ENCODE data around the gene COP1. TPM values are rescaled to one million over a fixed set of nuclear protein-coding genes. Genes with fewer than 3 reads are reported as not detected.

COP1 gene
- total RNA-seq, 1 experiment from 2014 or later: 36.0 TPM

DNA sequence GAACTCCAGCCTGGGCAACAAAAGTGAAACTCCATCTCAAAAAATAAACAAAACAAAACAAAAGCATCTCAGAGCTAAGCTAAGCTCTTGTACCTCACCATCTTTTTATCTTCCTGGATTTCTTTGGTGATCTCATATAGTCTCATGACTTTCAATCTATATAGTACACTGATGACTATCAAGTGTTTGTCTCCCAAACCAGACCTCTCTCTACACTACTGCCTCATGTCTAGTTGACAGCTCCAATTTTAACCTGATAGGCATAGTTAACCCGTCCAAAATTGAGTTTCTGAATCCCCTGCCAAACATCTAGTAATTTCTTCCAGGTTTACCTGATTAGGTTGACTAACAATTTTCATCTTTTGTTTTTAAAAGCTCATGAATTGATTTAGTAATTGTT, 151.7 kb downstream of the COP1 start:
- no peaks in the 10 kb centered on the region for H3K9me3 Mint-ChIP-seq
- DNase-seq (ENCODE audit: low spot score) (no peak), ATAC-seq (no peak)
- H3K4me1 Mint-ChIP-seq: peaks cover 5% of the 10 kb centered on the region
- H3K4me3 Mint-ChIP-seq: no peak overlapping the region
- H3K27ac Mint-ChIP-seq: no peak overlapping the region
- ChIA-PET CTCF (interaction anchor here (0.7 kb wide), 1 partner anchor 311 kb away, joined by 3 read pairs; no protein-coding TSS in a partner anchor), POLR2A (no interaction called here)
- no peaks in the 10 kb centered on the region for H3K27me3 Mint-ChIP-seq (ENCODE audit: low read depth)
- no peak for TF ChIP-seq TCF7 (CRISPR knock-in tag; IDR thresholded peaks at IDR 0.05; ENCODE audit: low read depth)
- TF ChIP-seq, protein P1, sequence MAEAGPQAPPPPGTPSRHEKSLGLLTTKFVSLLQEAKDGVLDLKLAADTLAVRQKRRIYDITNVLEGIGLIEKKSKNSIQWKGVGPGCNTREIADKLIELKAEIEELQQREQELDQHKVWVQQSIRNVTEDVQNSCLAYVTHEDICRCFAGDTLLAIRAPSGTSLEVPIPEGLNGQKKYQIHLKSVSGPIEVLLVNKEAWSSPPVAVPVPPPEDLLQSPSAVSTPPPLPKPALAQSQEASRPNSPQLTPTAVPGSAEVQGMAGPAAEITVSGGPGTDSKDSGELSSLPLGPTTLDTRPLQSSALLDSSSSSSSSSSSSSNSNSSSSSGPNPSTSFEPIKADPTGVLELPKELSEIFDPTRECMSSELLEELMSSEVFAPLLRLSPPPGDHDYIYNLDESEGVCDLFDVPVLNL (CRISPR knock-in tag; IDR thresholded peaks at IDR 0.05; ENCODE audit: borderline replicate concordance, low read depth): no peak
- TF ChIP-seq, protein P2, sequence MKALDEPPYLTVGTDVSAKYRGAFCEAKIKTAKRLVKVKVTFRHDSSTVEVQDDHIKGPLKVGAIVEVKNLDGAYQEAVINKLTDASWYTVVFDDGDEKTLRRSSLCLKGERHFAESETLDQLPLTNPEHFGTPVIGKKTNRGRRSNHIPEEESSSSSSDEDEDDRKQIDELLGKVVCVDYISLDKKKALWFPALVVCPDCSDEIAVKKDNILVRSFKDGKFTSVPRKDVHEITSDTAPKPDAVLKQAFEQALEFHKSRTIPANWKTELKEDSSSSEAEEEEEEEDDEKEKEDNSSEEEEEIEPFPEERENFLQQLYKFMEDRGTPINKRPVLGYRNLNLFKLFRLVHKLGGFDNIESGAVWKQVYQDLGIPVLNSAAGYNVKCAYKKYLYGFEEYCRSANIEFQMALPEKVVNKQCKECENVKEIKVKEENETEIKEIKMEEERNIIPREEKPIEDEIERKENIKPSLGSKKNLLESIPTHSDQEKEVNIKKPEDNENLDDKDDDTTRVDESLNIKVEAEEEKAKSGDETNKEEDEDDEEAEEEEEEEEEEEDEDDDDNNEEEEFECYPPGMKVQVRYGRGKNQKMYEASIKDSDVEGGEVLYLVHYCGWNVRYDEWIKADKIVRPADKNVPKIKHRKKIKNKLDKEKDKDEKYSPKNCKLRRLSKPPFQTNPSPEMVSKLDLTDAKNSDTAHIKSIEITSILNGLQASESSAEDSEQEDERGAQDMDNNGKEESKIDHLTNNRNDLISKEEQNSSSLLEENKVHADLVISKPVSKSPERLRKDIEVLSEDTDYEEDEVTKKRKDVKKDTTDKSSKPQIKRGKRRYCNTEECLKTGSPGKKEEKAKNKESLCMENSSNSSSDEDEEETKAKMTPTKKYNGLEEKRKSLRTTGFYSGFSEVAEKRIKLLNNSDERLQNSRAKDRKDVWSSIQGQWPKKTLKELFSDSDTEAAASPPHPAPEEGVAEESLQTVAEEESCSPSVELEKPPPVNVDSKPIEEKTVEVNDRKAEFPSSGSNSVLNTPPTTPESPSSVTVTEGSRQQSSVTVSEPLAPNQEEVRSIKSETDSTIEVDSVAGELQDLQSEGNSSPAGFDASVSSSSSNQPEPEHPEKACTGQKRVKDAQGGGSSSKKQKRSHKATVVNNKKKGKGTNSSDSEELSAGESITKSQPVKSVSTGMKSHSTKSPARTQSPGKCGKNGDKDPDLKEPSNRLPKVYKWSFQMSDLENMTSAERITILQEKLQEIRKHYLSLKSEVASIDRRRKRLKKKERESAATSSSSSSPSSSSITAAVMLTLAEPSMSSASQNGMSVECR (CRISPR knock-in tag; IDR thresholded peaks at IDR 0.05; ENCODE audit: borderline replicate concordance): no peak
- no peak for TF ChIP-seq ZNF219 (CRISPR knock-in tag; IDR thresholded peaks at IDR 0.05; ENCODE audit: borderline replicate concordance)
- no peak for TF ChIP-seq ZNF396 (CRISPR knock-in tag; IDR thresholded peaks at IDR 0.05; ENCODE audit: borderline replicate concordance)
- TF ChIP-seq, protein P3, sequence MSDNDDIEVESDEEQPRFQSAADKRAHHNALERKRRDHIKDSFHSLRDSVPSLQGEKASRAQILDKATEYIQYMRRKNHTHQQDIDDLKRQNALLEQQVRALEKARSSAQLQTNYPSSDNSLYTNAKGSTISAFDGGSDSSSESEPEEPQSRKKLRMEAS (CRISPR knock-in tag; IDR thresholded peaks at IDR 0.05): no peak
- H3K36me3 Mint-ChIP-seq: no peaks in the 10 kb centered on the region

DNA sequence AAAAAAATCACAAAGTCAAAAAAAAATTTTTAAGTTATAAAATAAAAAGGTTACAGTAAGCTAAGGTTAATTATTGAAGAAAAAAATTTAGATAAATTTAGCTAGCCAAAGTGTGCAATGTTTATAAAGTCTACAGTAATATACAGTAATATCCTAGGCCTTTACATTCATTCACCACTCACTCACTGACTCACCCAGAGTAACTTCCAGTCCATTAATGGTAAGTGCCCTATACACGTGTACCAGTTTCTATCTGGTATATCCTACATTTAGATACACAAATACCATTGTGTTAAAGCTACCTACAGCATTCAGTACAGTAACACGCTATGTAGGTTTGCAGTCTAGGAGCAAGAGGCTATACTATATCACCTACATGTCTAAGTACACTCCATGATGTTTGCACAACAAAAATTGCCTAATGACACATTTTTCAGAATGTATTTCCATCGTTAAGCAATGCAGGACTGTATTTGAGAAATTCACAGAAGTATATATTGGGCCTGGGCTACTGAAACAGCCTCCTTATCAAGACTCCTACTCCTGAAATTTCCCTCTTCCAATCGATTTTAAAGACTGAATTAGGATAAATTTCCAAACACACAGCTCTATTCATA, 155.1 kb downstream of the COP1 start:
- POLR2A ChIA-PET: no interaction called here
- H3K27ac Mint-ChIP-seq: no peak overlapping the region
- ATAC-seq (no peak), DNase-seq (ENCODE audit: low spot score) (no peak)
- H3K4me1 Mint-ChIP-seq: no peaks in the 10 kb centered on the region
- TF ChIP-seq, protein P4, sequence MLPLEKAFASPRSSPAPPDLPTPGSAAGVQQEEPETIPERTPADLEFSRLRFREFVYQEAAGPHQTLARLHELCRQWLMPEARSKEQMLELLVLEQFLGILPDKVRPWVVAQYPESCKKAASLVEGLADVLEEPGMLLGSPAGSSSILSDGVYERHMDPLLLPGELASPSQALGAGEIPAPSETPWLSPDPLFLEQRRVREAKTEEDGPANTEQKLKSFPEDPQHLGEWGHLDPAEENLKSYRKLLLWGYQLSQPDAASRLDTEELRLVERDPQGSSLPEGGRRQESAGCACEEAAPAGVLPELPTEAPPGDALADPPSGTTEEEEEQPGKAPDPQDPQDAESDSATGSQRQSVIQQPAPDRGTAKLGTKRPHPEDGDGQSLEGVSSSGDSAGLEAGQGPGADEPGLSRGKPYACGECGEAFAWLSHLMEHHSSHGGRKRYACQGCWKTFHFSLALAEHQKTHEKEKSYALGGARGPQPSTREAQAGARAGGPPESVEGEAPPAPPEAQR (CRISPR knock-in tag; IDR thresholded peaks at IDR 0.05): no peak
- TF ChIP-seq GABPB1 (CRISPR knock-in tag; IDR thresholded peaks at IDR 0.05) (no peak), ZBTB21 (CRISPR knock-in tag; IDR thresholded peaks at IDR 0.05; ENCODE audit: borderline replicate concordance) (no peak), ZNF671 (CRISPR knock-in tag; IDR thresholded peaks at IDR 0.05) (no peak), KAT7 (CRISPR knock-in tag; IDR thresholded peaks at IDR 0.05; ENCODE audit: borderline replicate concordance) (no peak), GTF2I (CRISPR knock-in tag; conservative IDR thresholded peaks at IDR 0.05) (no peak)
- TF ChIP-seq, protein P5, sequence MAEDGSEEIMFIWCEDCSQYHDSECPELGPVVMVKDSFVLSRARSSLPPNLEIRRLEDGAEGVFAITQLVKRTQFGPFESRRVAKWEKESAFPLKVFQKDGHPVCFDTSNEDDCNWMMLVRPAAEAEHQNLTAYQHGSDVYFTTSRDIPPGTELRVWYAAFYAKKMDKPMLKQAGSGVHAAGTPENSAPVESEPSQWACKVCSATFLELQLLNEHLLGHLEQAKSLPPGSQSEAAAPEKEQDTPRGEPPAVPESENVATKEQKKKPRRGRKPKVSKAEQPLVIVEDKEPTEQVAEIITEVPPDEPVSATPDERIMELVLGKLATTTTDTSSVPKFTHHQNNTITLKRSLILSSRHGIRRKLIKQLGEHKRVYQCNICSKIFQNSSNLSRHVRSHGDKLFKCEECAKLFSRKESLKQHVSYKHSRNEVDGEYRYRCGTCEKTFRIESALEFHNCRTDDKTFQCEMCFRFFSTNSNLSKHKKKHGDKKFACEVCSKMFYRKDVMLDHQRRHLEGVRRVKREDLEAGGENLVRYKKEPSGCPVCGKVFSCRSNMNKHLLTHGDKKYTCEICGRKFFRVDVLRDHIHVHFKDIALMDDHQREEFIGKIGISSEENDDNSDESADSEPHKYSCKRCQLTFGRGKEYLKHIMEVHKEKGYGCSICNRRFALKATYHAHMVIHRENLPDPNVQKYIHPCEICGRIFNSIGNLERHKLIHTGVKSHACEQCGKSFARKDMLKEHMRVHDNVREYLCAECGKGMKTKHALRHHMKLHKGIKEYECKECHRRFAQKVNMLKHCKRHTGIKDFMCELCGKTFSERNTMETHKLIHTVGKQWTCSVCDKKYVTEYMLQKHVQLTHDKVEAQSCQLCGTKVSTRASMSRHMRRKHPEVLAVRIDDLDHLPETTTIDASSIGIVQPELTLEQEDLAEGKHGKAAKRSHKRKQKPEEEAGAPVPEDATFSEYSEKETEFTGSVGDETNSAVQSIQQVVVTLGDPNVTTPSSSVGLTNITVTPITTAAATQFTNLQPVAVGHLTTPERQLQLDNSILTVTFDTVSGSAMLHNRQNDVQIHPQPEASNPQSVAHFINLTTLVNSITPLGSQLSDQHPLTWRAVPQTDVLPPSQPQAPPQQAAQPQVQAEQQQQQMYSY (CRISPR knock-in tag; IDR thresholded peaks at IDR 0.05): no peak
- TF ChIP-seq, protein P6, sequence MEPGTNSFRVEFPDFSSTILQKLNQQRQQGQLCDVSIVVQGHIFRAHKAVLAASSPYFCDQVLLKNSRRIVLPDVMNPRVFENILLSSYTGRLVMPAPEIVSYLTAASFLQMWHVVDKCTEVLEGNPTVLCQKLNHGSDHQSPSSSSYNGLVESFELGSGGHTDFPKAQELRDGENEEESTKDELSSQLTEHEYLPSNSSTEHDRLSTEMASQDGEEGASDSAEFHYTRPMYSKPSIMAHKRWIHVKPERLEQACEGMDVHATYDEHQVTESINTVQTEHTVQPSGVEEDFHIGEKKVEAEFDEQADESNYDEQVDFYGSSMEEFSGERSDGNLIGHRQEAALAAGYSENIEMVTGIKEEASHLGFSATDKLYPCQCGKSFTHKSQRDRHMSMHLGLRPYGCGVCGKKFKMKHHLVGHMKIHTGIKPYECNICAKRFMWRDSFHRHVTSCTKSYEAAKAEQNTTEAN (CRISPR knock-in tag; IDR thresholded peaks at IDR 0.05): no peak
- TF ChIP-seq, protein P7, sequence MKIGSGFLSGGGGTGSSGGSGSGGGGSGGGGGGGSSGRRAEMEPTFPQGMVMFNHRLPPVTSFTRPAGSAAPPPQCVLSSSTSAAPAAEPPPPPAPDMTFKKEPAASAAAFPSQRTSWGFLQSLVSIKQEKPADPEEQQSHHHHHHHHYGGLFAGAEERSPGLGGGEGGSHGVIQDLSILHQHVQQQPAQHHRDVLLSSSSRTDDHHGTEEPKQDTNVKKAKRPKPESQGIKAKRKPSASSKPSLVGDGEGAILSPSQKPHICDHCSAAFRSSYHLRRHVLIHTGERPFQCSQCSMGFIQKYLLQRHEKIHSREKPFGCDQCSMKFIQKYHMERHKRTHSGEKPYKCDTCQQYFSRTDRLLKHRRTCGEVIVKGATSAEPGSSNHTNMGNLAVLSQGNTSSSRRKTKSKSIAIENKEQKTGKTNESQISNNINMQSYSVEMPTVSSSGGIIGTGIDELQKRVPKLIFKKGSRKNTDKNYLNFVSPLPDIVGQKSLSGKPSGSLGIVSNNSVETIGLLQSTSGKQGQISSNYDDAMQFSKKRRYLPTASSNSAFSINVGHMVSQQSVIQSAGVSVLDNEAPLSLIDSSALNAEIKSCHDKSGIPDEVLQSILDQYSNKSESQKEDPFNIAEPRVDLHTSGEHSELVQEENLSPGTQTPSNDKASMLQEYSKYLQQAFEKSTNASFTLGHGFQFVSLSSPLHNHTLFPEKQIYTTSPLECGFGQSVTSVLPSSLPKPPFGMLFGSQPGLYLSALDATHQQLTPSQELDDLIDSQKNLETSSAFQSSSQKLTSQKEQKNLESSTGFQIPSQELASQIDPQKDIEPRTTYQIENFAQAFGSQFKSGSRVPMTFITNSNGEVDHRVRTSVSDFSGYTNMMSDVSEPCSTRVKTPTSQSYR (CRISPR knock-in tag; IDR thresholded peaks at IDR 0.05): no peak
- H3K36me3 Mint-ChIP-seq: no peaks in the 10 kb centered on the region
- H3K4me3 Mint-ChIP-seq: no peak overlapping the region
- H3K27me3 Mint-ChIP-seq (ENCODE audit: low read depth): no peaks in the 10 kb centered on the region
- no peaks in the 10 kb centered on the region for H3K9me3 Mint-ChIP-seq
- CTCF ChIA-PET: no interaction called here
